H1 (cell line): ENCODE measurements around the gene SPAAR. TPM values are rescaled to one million over a fixed set of nuclear protein-coding genes. Genes with fewer than 3 reads are reported as not detected.

Experiments
- CTCF ChIA-PET: fragments of 300-600 bp; sonication (Branson Sonifier 250); formaldehyde crosslinking; loops from one replicate; lab custom pipeline; 2021; ENCODE audit not compliant: partially characterized antibody; lab: Charles Lee
- POLR2A ChIA-PET: fragments of 300-600 bp; sonication (Branson Sonifier 250); formaldehyde crosslinking; loops from one replicate; lab custom pipeline; 2021; ENCODE audit warnings: inconsistent platforms; ENCODE audit not compliant: partially characterized antibody; lab: Charles Lee
- DNase-seq, 2 experiments: peaks; one replicate each; pipeline versions ENCODE4 v3.0.0 to v3.0.0-alpha.2; 2010 to 2022; ENCODE audit warnings: low spot score in 2 of 2, low read depth in 1 of 2, mixed read lengths in 1 of 2
- FAIRE-seq: peaks from 2 replicates; lab custom pipeline; 2011; peaks lifted over from hg19 to GRCh38; lab: Jason Lieb, UNC
- H2AFZ ChIP-seq: 2 replicates; pipeline ENCODE4 v1.8.1; 2012; ENCODE audit warnings: low read length, inconsistent platforms
- H2AK5ac ChIP-seq: 2 replicates; pipeline ENCODE4 v1.6.1; 2013; ENCODE audit warnings: low read depth, low read length
- H2BK120ac ChIP-seq: replicated peaks from 2 replicates; pipeline ENCODE3; 2013; ENCODE audit warnings: low read depth, low read length, inconsistent platforms
- H2BK12ac ChIP-seq: 2 replicates; pipeline ENCODE4 v1.6.1; 2013; ENCODE audit warnings: low read depth, low read length
- H2BK15ac ChIP-seq: 2 replicates; pipeline ENCODE4 v1.6.1; 2013; ENCODE audit warnings: low read length
- H2BK20ac ChIP-seq: 2 replicates; pipeline ENCODE4 v1.6.1; 2013; ENCODE audit warnings: low read length
- H2BK5ac ChIP-seq: 2 replicates; pipeline ENCODE4 v1.6.1; 2013; ENCODE audit warnings: low read depth, low read length
- H3K14ac ChIP-seq: 2 replicates; pipeline ENCODE4 v1.6.1; 2013; ENCODE audit warnings: inconsistent platforms; ENCODE audit not compliant: insufficient read length
- H3K18ac ChIP-seq: 2 replicates; pipeline ENCODE4 v1.6.1; 2013; ENCODE audit warnings: low read length; ENCODE audit errors: extremely low read depth
- H3K23ac ChIP-seq: 2 replicates; pipeline ENCODE4 v1.6.1; 2013; ENCODE audit warnings: inconsistent platforms; ENCODE audit not compliant: insufficient read length
- H3K23me2 ChIP-seq: 2 replicates; pipeline ENCODE4 v1.6.1; 2013; ENCODE audit warnings: low read depth, low read length
- H3K27ac ChIP-seq: 2 replicates; pipeline ENCODE4 v1.6.1; 2011; ENCODE audit warnings: low read depth, low read length, inconsistent platforms
- H3K27me3 ChIP-seq, 4 experiments: replicated peaks in 1 of 4; 1 replicate in 1 of 4; 2 replicates in 3 of 4; pipeline versions ENCODE4 v1.6.1 to v1.8.1; 2011 to 2013; ENCODE audit warnings: low read length in 3 of 4, mild to moderate bottlenecking in 3 of 4, inconsistent platforms in 2 of 4, mixed read lengths in 2 of 4, moderate library complexity in 1 of 4; ENCODE audit not compliant: control insufficient read depth in 3 of 4, insufficient read depth in 3 of 4; ENCODE audit errors: extremely low read depth in 1 of 4
- H3K36me3 ChIP-seq, 4 experiments: 2 replicates each; pipeline versions ENCODE4 v1.6.1 to v1.8.1; 2011 to 2013; ENCODE audit warnings: mild to moderate bottlenecking in 4 of 4, low read length in 3 of 4, moderate library complexity in 2 of 4, control low read depth in 1 of 4, inconsistent platforms in 1 of 4; ENCODE audit not compliant: insufficient read depth in 4 of 4, control insufficient read depth in 2 of 4
- H3K4ac ChIP-seq: replicated peaks from 2 replicates; pipeline ENCODE3; 2013; ENCODE audit warnings: low read length, low read depth, mixed read lengths, inconsistent platforms; ENCODE audit not compliant: insufficient read length
- H3K4me1 ChIP-seq, 4 experiments: replicated peaks in 1 of 4; 1 replicate in 1 of 4; 2 replicates in 3 of 4; pipeline versions ENCODE4 v1.6.1 to v1.8.1; 2011 to 2013; ENCODE audit warnings: low read length in 3 of 4, inconsistent platforms in 2 of 4, mixed read lengths in 1 of 4; ENCODE audit not compliant: insufficient read depth in 4 of 4, control insufficient read depth in 3 of 4
- H3K4me2 ChIP-seq, 2 experiments: 2 replicates each; pipeline versions ENCODE4 v1.6.1 to v1.8.1; 2011 to 2013; ENCODE audit warnings: low read depth in 2 of 2, low read length in 2 of 2, control low read depth in 1 of 2, inconsistent platforms in 1 of 2, mild to moderate bottlenecking in 1 of 2; ENCODE audit not compliant: insufficient read depth in 1 of 2
- H3K4me3 ChIP-seq, 4 experiments: fragments of 200-600, 300-600 bp in 1 of 4; sonication (generic), shearing (Covaris generic), sonication (Bioruptor Twin) in 1 of 4; 2 replicates each; pipeline versions ENCODE4 v1.5.1 to v1.8.1; 2011 to 2016; ENCODE audit warnings: low read length in 4 of 4, low read depth in 3 of 4, control low read depth in 2 of 4, inconsistent platforms in 2 of 4, mild to moderate bottlenecking in 2 of 4, mixed read lengths in 1 of 4, moderate library complexity in 1 of 4; ENCODE audit not compliant: insufficient read depth in 2 of 4; ENCODE audit errors: extremely low read depth in 1 of 4
- H3K56ac ChIP-seq: replicated peaks from 2 replicates; pipeline ENCODE3; 2013; ENCODE audit warnings: low read depth, mild to moderate bottlenecking, mixed read lengths, low read length, inconsistent platforms; ENCODE audit not compliant: insufficient read length
- H3K79me1 ChIP-seq: 2 replicates; pipeline ENCODE4 v1.6.1; 2013; ENCODE audit warnings: low read depth, low read length, control low read depth
- H3K79me2 ChIP-seq, 2 experiments: 2 replicates each; pipeline versions ENCODE4 v1.6.1 to v1.8.1; 2012 to 2013; ENCODE audit warnings: low read length in 2 of 2, mild to moderate bottlenecking in 2 of 2, inconsistent platforms in 1 of 2; ENCODE audit not compliant: insufficient read depth in 2 of 2, control insufficient read depth in 1 of 2
- H3K9ac ChIP-seq, 4 experiments: replicated peaks in 1 of 4; 1 replicate in 1 of 4; 2 replicates in 3 of 4; pipeline versions ENCODE4 v1.6.1 to v1.8.1; 2011 to 2013; ENCODE audit warnings: low read depth in 3 of 4, low read length in 3 of 4, control low read depth in 2 of 4, mild to moderate bottlenecking in 2 of 4, moderate library complexity in 2 of 4, inconsistent platforms in 1 of 4; ENCODE audit errors: extremely low read depth in 1 of 4
- H3K9me3 ChIP-seq, 2 experiments: 2 replicates each; pipeline versions ENCODE4 v1.6.1 to v1.8.1; 2012 to 2013; ENCODE audit warnings: mild to moderate bottlenecking in 2 of 2, moderate library complexity in 2 of 2, control low read depth in 1 of 2, inconsistent platforms in 1 of 2, low read depth in 1 of 2, low read length in 1 of 2, mixed read lengths in 1 of 2; ENCODE audit not compliant: insufficient read depth in 2 of 2
- H4K20me1 ChIP-seq, 2 experiments: replicated peaks in 1 of 2; 2 replicates each; pipeline versions ENCODE3 to v1.8.1; 2011 to 2013; ENCODE audit warnings: inconsistent platforms in 2 of 2, low read length in 2 of 2, mild to moderate bottlenecking in 1 of 2; ENCODE audit not compliant: insufficient read depth in 2 of 2, control insufficient read depth in 1 of 2
- H4K5ac ChIP-seq: 2 replicates; pipeline ENCODE4 v1.6.1; 2013; ENCODE audit warnings: low read length, low read depth, mixed read lengths, inconsistent platforms; ENCODE audit not compliant: insufficient read length
- H4K8ac ChIP-seq: 2 replicates; pipeline ENCODE4 v1.8.0; 2013; ENCODE audit warnings: mild to moderate bottlenecking, moderate library complexity, low read length, inconsistent platforms; ENCODE audit not compliant: insufficient read depth; ENCODE audit errors: extremely low read depth
- H4K91ac ChIP-seq: replicated peaks from 2 replicates; pipeline ENCODE3; 2013; ENCODE audit warnings: low read length, mixed read lengths, inconsistent platforms; ENCODE audit not compliant: insufficient read length
- CBX5 ChIP-seq: fragments of 300-800, 300-1000 bp; sonication (generic); IDR thresholded peaks from 2 replicates; pipeline ENCODE4 v1.7.1; 2016; ENCODE audit warnings: antibody characterized with exemption, low read length, low read depth
- CEBPB ChIP-seq: IDR thresholded peaks from 2 replicates; pipeline ENCODE4 v1.6.1; 2012; ENCODE audit warnings: low read depth, low read length
- CHD1 ChIP-seq: IDR thresholded peaks from 2 replicates; pipeline ENCODE4 v1.6.1; 2012; ENCODE audit warnings: low read depth, low read length, improper control_type of control experiment
- CTBP2 ChIP-seq: IDR thresholded peaks from 2 replicates; pipeline ENCODE4 v1.7.0; 2011; ENCODE audit warnings: borderline replicate concordance, mild to moderate bottlenecking, moderate library complexity, mixed read lengths, low read length; ENCODE audit not compliant: insufficient read depth, insufficient read length
- EZH2 ChIP-seq: fragments of 200-600 bp; sonication (generic); IDR thresholded peaks from 2 replicates; pipeline ENCODE4 v1.7.1; 2012; ENCODE audit warnings: low read depth, mild to moderate bottlenecking, moderate library complexity, low read length, inconsistent platforms; ENCODE audit not compliant: severe bottlenecking
- GABPA ChIP-seq: IDR thresholded peaks from 2 replicates; pipeline ENCODE4 v1.6.1; 2011; ENCODE audit warnings: mild to moderate bottlenecking, low read length, moderate library complexity, borderline replicate concordance; ENCODE audit not compliant: insufficient read depth
- HDAC2 ChIP-seq, 2 experiments: fragments of 300-600 bp in 1 of 2; sonication (generic) in 1 of 2; IDR thresholded peaks; 2 replicates each; pipeline ENCODE4 v1.6.1; 2011 to 2012; ENCODE audit warnings: low read depth in 2 of 2, low read length in 2 of 2, mild to moderate bottlenecking in 2 of 2, moderate library complexity in 2 of 2, borderline replicate concordance in 1 of 2, inconsistent platforms in 1 of 2
- JUND ChIP-seq: IDR thresholded peaks from 2 replicates; pipeline ENCODE4 v1.6.1; 2011; ENCODE audit warnings: mild to moderate bottlenecking, improper control_type of control experiment, low read length
- MAX ChIP-seq: IDR thresholded peaks from 2 replicates; pipeline ENCODE4 v1.6.1; 2012; ENCODE audit warnings: inconsistent platforms
- POLR2A ChIP-seq, 2 experiments: IDR thresholded peaks; 1 replicate in 1 of 2; 2 replicates in 1 of 2; pipeline ENCODE4 v1.6.1; 2011; ENCODE audit warnings: low read depth in 2 of 2, low read length in 2 of 2, mild to moderate bottlenecking in 2 of 2; ENCODE audit errors: control extremely low read depth in 1 of 2
- POU5F1 ChIP-seq: IDR thresholded peaks from 2 replicates; pipeline ENCODE4 v1.6.1; 2011; ENCODE audit warnings: low read depth, mild to moderate bottlenecking, low read length, moderate library complexity
- RBBP5 ChIP-seq: IDR thresholded peaks from 2 replicates; pipeline ENCODE4 v1.7.1; 2012; ENCODE audit warnings: low read depth, mild to moderate bottlenecking, inconsistent platforms, low read length, moderate library complexity, borderline replicate concordance
- SIRT6 ChIP-seq: IDR thresholded peaks from one replicate; pipeline ENCODE4 v1.7.1; 2012; ENCODE audit warnings: low read length, inconsistent platforms
- SUZ12 ChIP-seq: fragments of 200-600 bp; sonication (generic); IDR thresholded peaks from 2 replicates; pipeline ENCODE4 v1.6.1; 2012; ENCODE audit warnings: mild to moderate bottlenecking, inconsistent platforms, low read length, moderate library complexity, mixed read lengths
- WGBS, 2 experiments: shearing (Covaris generic) in 1 of 2; methylation state at CpG; one replicate each; pipeline versions ENCODE4 v1.1.6 to v1.1.7; 2013 to 2015; ENCODE audit warnings: low lambda C conversion rate in 2 of 2, mixed read lengths in 2 of 2, inconsistent platforms in 1 of 2, low coverage in 1 of 2, missing lambda C conversion rate in 1 of 2; ENCODE audit not compliant: insufficient replicate concordance in 2 of 2, insufficient coverage in 1 of 2, insufficient read length in 1 of 2; ENCODE audit errors: extremely low coverage in 1 of 2, missing lambda C conversion rate in 1 of 2; 5-methylcytosine and 5-hydroxymethylcytosine counted together
- polyA plus RNA-seq, 7 experiments: library from polyadenylated mRNA; depleted of rRNA in 3 of 7; stranded (reverse) in 5 of 7; unstranded in 2 of 7; fragments of >200 nt in 5 of 7; fragments of 200-250 nt in 2 of 7; gene quantifications; 1 replicate in 5 of 7; 2 replicates in 1 of 7; 4 replicates in 1 of 7; pipeline versions ENCODE4 v1.2.1 to v1.2.3, GENCODE V29; 2011 to 2013; ENCODE audit warnings: missing spikeins in 2 of 7, mixed read lengths in 2 of 7
- total RNA-seq: library from RNA; stranded (reverse); fragmentation: NEBNext Ultra II Directional; extraction: Animal tissue kit (Norgen Biotek cat#: 25700); gene quantifications from 2 replicates; pipeline ENCODE4 v1.2.1, GENCODE V29; 2021

Gene SPAAR
- total and polyA plus RNA-seq, 2 of the 8 experiments (the other 6 are each of a cell fraction or from before 2014, with no cell fraction given), result 0.27 TPM; not detected in 1

GRCh38 chr9:35944173-35944572 is 34.9 kb downstream of the SPAAR start:
- Histone ChIP-seq H3K56ac (no peak overlapping the region), H3K4me1 (peaks cover 0 to 5% (median under 1%) of the 10 kb centered on the region in 4 experiments; a peak in 2 of 7 replicates), H3K9me3 (peaks cover 0 to 5% of the 10 kb centered on the region in 2 experiments; a peak in 1 of 4 replicates), H2BK120ac (no peak overlapping the region), H3K9ac (no peak overlapping the region), H2BK15ac (no peak overlapping the region), H3K27me3 (peaks cover 9 to 42% (median 28%) of the 10 kb centered on the region in 4 experiments), H4K20me1 (no peaks in the 10 kb centered on the region), H3K79me2 (no peaks in the 10 kb centered on the region), H2BK20ac (no peak overlapping the region), H3K14ac (no peak overlapping the region), H3K4me2 (no peak overlapping the region), H3K4me3 (no peak overlapping the region), H3K36me3 (no peaks in the 10 kb centered on the region), H3K23me2 (no peaks in the 10 kb centered on the region), H4K5ac (no peak overlapping the region), H3K23ac (no peak overlapping the region), H2BK5ac (no peak overlapping the region), H3K79me1 (no peaks in the 10 kb centered on the region), H4K91ac (no peak overlapping the region), H2AK5ac (no peak overlapping the region), H3K18ac (no peak overlapping the region), H3K27ac (no peak overlapping the region), H4K8ac (no peak overlapping the region), H3K4ac (no peak overlapping the region), H2BK12ac (no peak overlapping the region), H2AFZ (no peak overlapping the region)
- DNase-seq, result no peak
- FAIRE-seq, result no peak
- 89% methylated on average over 3 of the region's 3 CpGs; no CpG with 5 or more reads in 1 of the 2 experiments for WGBS, 2 experiments
- ChIA-PET POLR2A (interaction anchor here (0.6 to 0.7 kb wide), 2 partner anchors 11 to 498 kb away, joined by 3 read pairs; no protein-coding TSS in a partner anchor), CTCF (interaction anchor here (0.5 to 3.9 kb wide), 12 partner anchors 10 to 215 kb away, joined by 3 to 29 read pairs (median 6); no protein-coding TSS in a partner anchor)
- TF ChIP-seq POLR2A (IDR thresholded peaks at IDR 0.05; ENCODE audit: control extremely low read depth in 1 of 2, low read depth in 2 of 2, low read length in 2 of 2) (no peak), RBBP5 (no peak), SIRT6 (no peak), POU5F1 (no peak), EZH2 (no peak), JUND (no peak), CEBPB (no peak), SUZ12 (no peak), GABPA (no peak), HDAC2 (IDR thresholded peaks at IDR 0.05; ENCODE audit: borderline replicate concordance in 1 of 2, low read depth in 2 of 2, low read length in 2 of 2) (no peak), CHD1 (no peak), MAX (no peak), CBX5 (no peak), CTBP2 (no peak)
